Upper lobe of left lung (tissue), 4 donors: ENCODE data around the gene CPEB1.

Experiments used
- CTCF ChIP-seq, 6 experiments: fragments of 450-650 bp in 4 of 6; fragments of 200-600 bp in 2 of 6; sonication (generic) in 2 of 6; IDR thresholded peaks; one replicate each; pipeline ENCODE4 v1.5.1; 2016 to 2019; ENCODE audit warnings: antibody characterized with exemption in 6 of 6
- EP300 ChIP-seq, 4 donors: sonication (generic); formaldehyde crosslinking; IDR thresholded peaks; one replicate each; pipeline ENCODE4 v1.5.1; 2017; ENCODE audit warnings: antibody characterized with exemption in 4 of 4, control low read depth in 2 of 4
- POLR2A ChIP-seq, 4 donors: fragments of 450-650 bp; IDR thresholded peaks; one replicate each; pipeline ENCODE4 v1.5.1; 2016 to 2017; ENCODE audit warnings: antibody characterized with exemption in 4 of 4, mild to moderate bottlenecking in 2 of 4
- POLR2AphosphoS5 ChIP-seq, 2 donors: sonication (generic); formaldehyde crosslinking; IDR thresholded peaks; one replicate each; pipeline ENCODE4 v1.5.1; 2017; ENCODE audit warnings: antibody characterized with exemption in 2 of 2

- TF ChIP-seq CTCF (IDR thresholded peaks at IDR 0.05) (no peak), POLR2AphosphoS5 (IDR thresholded peaks at IDR 0.05) (no peak), EP300 (IDR thresholded peaks at IDR 0.05) (no peak), POLR2A (IDR thresholded peaks at IDR 0.05) (no peak)
These were observed 41.5 kb upstream of the CPEB1 start for GRCh38 chr15:82688691-82689090.
